ENCODE results near the gene PRLR. TPM values are rescaled to one million over a fixed set of nuclear protein-coding genes. Genes with fewer than 3 reads are reported as not detected.

Gene PRLR
- total RNA-seq, 1 experiment from 2014 or later: not detected

DNA sequence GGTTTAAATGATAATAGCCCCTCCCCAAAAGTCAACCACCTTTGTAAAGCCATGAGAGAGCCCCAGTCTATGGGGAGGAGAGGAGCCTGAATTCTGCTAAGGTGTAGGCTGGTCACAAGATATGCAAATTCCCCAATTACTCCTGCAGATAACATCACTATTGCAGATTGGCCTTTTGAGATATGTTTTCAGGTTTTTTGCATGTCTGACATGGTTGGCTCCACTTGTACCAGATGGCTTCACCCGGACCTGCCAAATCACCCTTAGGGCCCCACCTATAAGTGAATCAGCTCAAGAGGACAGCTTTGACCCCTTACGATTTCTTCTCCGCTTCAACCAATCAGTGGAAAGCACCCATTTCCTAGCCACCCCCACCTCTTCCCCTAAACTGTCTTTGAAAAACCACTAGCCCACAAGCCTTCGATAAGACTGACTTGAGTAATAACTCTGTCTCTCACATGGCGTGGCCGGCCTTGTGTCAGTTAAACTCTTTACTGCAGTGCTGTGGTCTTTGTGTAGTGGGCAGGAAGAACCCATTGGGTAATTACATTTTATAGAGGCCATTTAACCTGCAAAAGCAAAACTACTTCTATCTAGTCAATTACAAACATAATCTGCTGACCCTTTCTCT, 69.7 kb downstream of the PRLR start:
- H3K9me3 ChIP-seq (ENCODE audit: low read length): no peaks in the 10 kb centered on the region
- no peaks in the 10 kb centered on the region for H3K36me3 ChIP-seq (ENCODE audit: insufficient read depth, low read length)
- H3K4me2 ChIP-seq (ENCODE audit: low read depth, low read length, poor library complexity, severe bottlenecking): no peak overlapping the region
- H3K9me2 ChIP-seq (replicated peaks; ENCODE audit: insufficient read depth, low read length): no peaks in the 10 kb centered on the region
- no peak overlapping the region for H2AFZ ChIP-seq (ENCODE audit: low read length)
- H3K9ac ChIP-seq (ENCODE audit: low read length): no peak overlapping the region
- H4K20me1 ChIP-seq (ENCODE audit: insufficient read depth, low read depth, low read length): no peaks in the 10 kb centered on the region
- no peak for DNase-seq
- no peaks in the 10 kb centered on the region for H3K79me2 ChIP-seq (ENCODE audit: low read length)
- no peak overlapping the region for H3K4me3 ChIP-seq (ENCODE audit: low read length)
- no peaks in the 10 kb centered on the region for H3K27me3 ChIP-seq (ENCODE audit: low read length)
- H3K4me1 ChIP-seq (ENCODE audit: low read length): no peaks in the 10 kb centered on the region; the same call in 1 of the 2 replicates
- H3K27ac ChIP-seq (ENCODE audit: low read length): no peak overlapping the region

DNA sequence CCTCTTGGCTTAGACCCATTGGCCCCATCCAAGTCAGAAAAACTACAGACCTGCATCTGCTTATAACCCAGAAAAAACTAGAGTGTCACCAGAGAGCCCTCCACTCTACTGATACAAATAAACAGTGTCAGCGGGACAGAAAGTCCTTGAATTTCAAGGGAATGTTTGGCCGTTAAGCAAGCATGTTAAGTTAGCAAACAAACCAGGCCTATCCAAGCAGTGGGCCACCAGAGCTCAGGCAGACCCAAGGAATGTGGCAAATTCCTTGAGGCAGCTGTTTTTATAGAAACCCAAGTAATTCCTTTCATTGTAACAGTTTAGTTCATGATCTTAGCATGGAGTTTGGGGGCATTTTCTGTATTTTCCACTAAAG, 70.9 kb downstream of the PRLR start:
- Histone ChIP-seq H3K9me2 (replicated peaks; ENCODE audit: insufficient read depth, low read length) (no peaks in the 10 kb centered on the region), H3K36me3 (ENCODE audit: insufficient read depth, low read length) (no peaks in the 10 kb centered on the region), H2AFZ (ENCODE audit: low read length) (no peak overlapping the region), H4K20me1 (ENCODE audit: insufficient read depth, low read depth, low read length) (no peaks in the 10 kb centered on the region), H3K4me1 (ENCODE audit: low read length) (no peaks in the 10 kb centered on the region; the same call in 1 of the 2 replicates), H3K27ac (ENCODE audit: low read length) (no peak overlapping the region), H3K27me3 (ENCODE audit: low read length) (no peaks in the 10 kb centered on the region), H3K9ac (ENCODE audit: low read length) (no peak overlapping the region), H3K4me2 (ENCODE audit: low read depth, low read length, poor library complexity, severe bottlenecking) (no peak overlapping the region), H3K4me3 (ENCODE audit: low read length) (no peak overlapping the region), H3K79me2 (ENCODE audit: low read length) (no peaks in the 10 kb centered on the region), H3K9me3 (ENCODE audit: low read length) (no peaks in the 10 kb centered on the region)
- no peak for DNase-seq

GRCh38 chr5:35158622-35159369, 71.5 kb downstream of the PRLR start:
- Histone ChIP-seq H3K4me2 (ENCODE audit: low read depth, low read length, poor library complexity, severe bottlenecking) (no peak overlapping the region), H4K20me1 (ENCODE audit: insufficient read depth, low read depth, low read length) (no peaks in the 10 kb centered on the region), H3K9ac (ENCODE audit: low read length) (no peak overlapping the region), H3K9me3 (ENCODE audit: low read length) (no peaks in the 10 kb centered on the region), H2AFZ (ENCODE audit: low read length) (no peak overlapping the region), H3K36me3 (ENCODE audit: insufficient read depth, low read length) (no peaks in the 10 kb centered on the region), H3K4me3 (ENCODE audit: low read length) (no peak overlapping the region), H3K4me1 (ENCODE audit: low read length) (no peaks in the 10 kb centered on the region; the same call in 1 of the 2 replicates), H3K9me2 (replicated peaks; ENCODE audit: insufficient read depth, low read length) (no peaks in the 10 kb centered on the region), H3K27ac (ENCODE audit: low read length) (no peak overlapping the region), H3K27me3 (ENCODE audit: low read length) (no peaks in the 10 kb centered on the region), H3K79me2 (ENCODE audit: low read length) (no peaks in the 10 kb centered on the region)
- DNase-seq: no peak

DNA sequence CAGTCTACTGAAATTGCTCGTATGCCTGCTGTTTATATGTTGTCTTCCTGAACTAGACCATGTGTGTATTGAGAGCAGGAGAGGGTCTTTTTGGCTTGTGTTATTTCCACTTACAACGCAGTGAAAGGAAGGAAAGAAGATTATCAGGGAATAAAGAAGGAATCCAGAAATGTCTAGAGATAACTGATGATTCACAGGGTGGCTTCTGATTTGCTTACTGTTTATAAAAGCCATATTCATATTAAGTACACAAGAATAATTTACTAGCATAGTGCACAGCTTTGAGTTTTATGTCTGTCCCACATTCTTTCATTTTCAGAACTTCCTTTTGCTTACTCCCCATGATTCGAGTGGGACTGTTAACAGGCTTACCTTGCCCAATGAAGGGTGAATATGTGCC, 72.1 kb downstream of the PRLR start:
- H2AFZ ChIP-seq (ENCODE audit: low read length): no peak overlapping the region
- no peak overlapping the region for H3K9ac ChIP-seq (ENCODE audit: low read length)
- H3K4me3 ChIP-seq (ENCODE audit: low read length): no peak overlapping the region
- H3K9me2 ChIP-seq (replicated peaks; ENCODE audit: insufficient read depth, low read length): no peaks in the 10 kb centered on the region
- no peaks in the 10 kb centered on the region for H3K9me3 ChIP-seq (ENCODE audit: low read length)
- no peak overlapping the region for H3K4me2 ChIP-seq (ENCODE audit: low read depth, low read length, poor library complexity, severe bottlenecking)
- no peak for DNase-seq
- no peaks in the 10 kb centered on the region for H4K20me1 ChIP-seq (ENCODE audit: insufficient read depth, low read depth, low read length)
- no peaks in the 10 kb centered on the region for H3K27me3 ChIP-seq (ENCODE audit: low read length)
- no peaks in the 10 kb centered on the region for H3K4me1 ChIP-seq (ENCODE audit: low read length)
- H3K79me2 ChIP-seq (ENCODE audit: low read length): no peaks in the 10 kb centered on the region
- no peaks in the 10 kb centered on the region for H3K36me3 ChIP-seq (ENCODE audit: insufficient read depth, low read length)
- H3K27ac ChIP-seq (ENCODE audit: low read length): no peak overlapping the region

DNA sequence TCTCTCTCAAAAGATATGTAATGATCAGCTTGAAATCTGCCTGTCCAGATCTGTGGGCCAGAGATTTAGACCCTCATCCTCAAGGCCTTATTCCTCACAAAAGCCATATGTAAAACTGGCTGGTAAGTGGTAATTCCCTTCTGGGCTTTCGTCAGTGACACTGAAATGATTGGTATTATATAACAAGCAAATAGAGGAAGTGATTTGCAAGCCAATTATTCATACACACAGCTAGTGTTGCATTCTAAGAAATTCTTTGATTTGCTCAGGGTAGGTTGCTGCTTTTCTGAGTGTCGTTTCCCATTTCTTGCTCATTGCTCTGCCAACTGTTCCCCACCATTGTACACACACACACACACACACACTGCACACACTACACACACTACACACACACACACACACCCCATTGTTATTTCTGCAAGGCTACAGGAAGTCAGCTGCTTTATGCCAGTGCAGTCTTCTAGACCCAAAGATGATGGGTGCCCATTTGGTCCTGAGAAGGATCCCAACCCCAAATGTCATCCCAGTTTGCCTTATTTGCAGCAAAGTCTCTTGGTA, 76.8 kb downstream of the PRLR start:
- Histone ChIP-seq H3K36me3 (ENCODE audit: insufficient read depth, low read length) (no peaks in the 10 kb centered on the region), H4K20me1 (ENCODE audit: insufficient read depth, low read depth, low read length) (no peaks in the 10 kb centered on the region), H3K4me2 (ENCODE audit: low read depth, low read length, poor library complexity, severe bottlenecking) (no peak overlapping the region), H3K27ac (ENCODE audit: low read length) (no peak overlapping the region), H3K9me3 (ENCODE audit: low read length) (no peaks in the 10 kb centered on the region), H3K27me3 (ENCODE audit: low read length) (no peaks in the 10 kb centered on the region), H3K4me1 (ENCODE audit: low read length) (no peaks in the 10 kb centered on the region), H3K79me2 (ENCODE audit: low read length) (no peaks in the 10 kb centered on the region), H3K9ac (ENCODE audit: low read length) (no peak overlapping the region), H3K9me2 (replicated peaks; ENCODE audit: insufficient read depth, low read length) (no peaks in the 10 kb centered on the region), H3K4me3 (ENCODE audit: low read length) (no peak overlapping the region), H2AFZ (ENCODE audit: low read length) (no peak overlapping the region)
- peak; percentile 47 for DNase-seq

DNA sequence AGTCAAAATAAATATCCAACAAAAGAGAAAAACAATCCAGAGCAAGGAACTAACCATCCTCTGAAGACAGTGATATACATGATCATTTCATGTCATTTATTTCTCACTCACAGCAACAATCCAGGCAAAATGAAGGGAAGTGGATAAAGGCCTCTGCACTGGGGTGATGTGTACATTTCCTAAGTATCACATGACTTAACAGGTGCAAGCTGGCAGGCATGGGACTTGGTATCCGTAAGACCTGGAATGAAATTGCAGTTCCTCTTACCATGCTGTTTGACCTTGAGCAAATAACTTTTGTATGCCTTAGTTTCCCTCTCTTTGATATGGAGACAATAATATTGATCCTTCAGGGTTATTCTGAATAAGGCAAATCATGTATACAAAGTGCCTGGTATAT, 77.6 kb downstream of the PRLR start:
- H3K9me2 ChIP-seq (replicated peaks; ENCODE audit: insufficient read depth, low read length): no peaks in the 10 kb centered on the region
- H3K4me2 ChIP-seq (ENCODE audit: low read depth, low read length, poor library complexity, severe bottlenecking): no peak overlapping the region
- no peak overlapping the region for H3K4me3 ChIP-seq (ENCODE audit: low read length)

DNA sequence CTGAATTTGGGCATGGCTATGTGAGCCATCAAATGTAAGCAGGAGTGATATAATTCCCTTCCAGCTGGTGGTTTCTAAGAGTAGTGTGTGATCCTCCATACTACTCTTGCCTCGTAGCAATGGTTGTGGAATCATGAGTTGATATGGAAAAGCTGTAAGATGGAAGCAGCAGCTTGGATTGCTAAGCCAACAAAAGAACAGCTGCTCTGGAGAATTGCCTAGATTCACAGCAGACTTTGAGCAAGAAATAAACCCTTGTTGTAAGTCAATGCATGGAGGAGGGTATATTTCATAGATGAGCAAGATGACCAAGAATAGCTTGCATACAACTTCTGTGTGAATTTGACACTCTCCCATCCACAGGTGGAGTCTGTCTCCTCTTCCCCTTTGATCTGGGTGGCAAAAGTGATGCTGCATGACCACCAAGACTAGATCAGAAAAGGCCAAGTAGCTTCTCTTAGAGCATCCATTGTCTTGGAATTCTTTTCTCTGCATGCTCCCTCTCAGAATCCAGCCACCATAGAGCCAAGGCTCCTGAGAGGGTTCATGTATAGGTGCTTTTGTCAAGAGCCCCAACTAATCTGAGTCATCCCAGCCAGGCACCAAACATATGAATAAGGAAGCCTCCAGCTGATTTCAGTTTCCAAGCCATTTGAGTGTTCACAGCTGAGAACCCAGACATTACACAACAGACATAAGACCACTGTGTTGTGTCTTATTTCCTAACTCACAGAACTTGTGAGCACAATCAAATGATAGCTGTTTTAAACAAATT, 79.0 kb downstream of the PRLR start:
- H4K20me1 ChIP-seq (ENCODE audit: insufficient read depth, low read depth, low read length): no peaks in the 10 kb centered on the region
- no peaks in the 10 kb centered on the region for H3K36me3 ChIP-seq (ENCODE audit: insufficient read depth, low read length)
- H3K9me2 ChIP-seq (replicated peaks; ENCODE audit: insufficient read depth, low read length): no peaks in the 10 kb centered on the region
- H3K79me2 ChIP-seq (ENCODE audit: low read length): no peaks in the 10 kb centered on the region
- H3K4me3 ChIP-seq (ENCODE audit: low read length): no peak overlapping the region
- no peaks in the 10 kb centered on the region for H3K9me3 ChIP-seq (ENCODE audit: low read length)
- no peaks in the 10 kb centered on the region for H3K27me3 ChIP-seq (ENCODE audit: low read length)
- no peak overlapping the region for H2AFZ ChIP-seq (ENCODE audit: low read length)
- H3K4me2 ChIP-seq (ENCODE audit: low read depth, low read length, poor library complexity, severe bottlenecking): no peak overlapping the region
- H3K9ac ChIP-seq (ENCODE audit: low read length): no peak overlapping the region
- DNase-seq: no peak
- H3K27ac ChIP-seq (ENCODE audit: low read length): no peak overlapping the region
- no peaks in the 10 kb centered on the region for H3K4me1 ChIP-seq (ENCODE audit: low read length)

More for the DNA sequence above, 77.6 kb downstream of the PRLR start:
- DNase-seq: no peak
- no peak overlapping the region for H3K9ac ChIP-seq (ENCODE audit: low read length)
- no peaks in the 10 kb centered on the region for H3K36me3 ChIP-seq (ENCODE audit: insufficient read depth, low read length)
- no peak overlapping the region for H2AFZ ChIP-seq (ENCODE audit: low read length)
- H3K79me2 ChIP-seq (ENCODE audit: low read length): no peaks in the 10 kb centered on the region
- H3K4me1 ChIP-seq (ENCODE audit: low read length): no peaks in the 10 kb centered on the region
- no peaks in the 10 kb centered on the region for H3K27me3 ChIP-seq (ENCODE audit: low read length)
- H4K20me1 ChIP-seq (ENCODE audit: insufficient read depth, low read depth, low read length): no peaks in the 10 kb centered on the region
- no peaks in the 10 kb centered on the region for H3K9me3 ChIP-seq (ENCODE audit: low read length)
- no peak overlapping the region for H3K27ac ChIP-seq (ENCODE audit: low read length)

- Histone ChIP-seq H3K9ac (ENCODE audit: low read length) (no peak overlapping the region), H3K4me1 (ENCODE audit: low read length) (no peaks in the 10 kb centered on the region), H3K9me3 (ENCODE audit: low read length) (no peaks in the 10 kb centered on the region), H3K4me2 (ENCODE audit: low read depth, low read length, poor library complexity, severe bottlenecking) (no peak overlapping the region), H3K9me2 (replicated peaks; ENCODE audit: insufficient read depth, low read length) (no peaks in the 10 kb centered on the region), H3K79me2 (ENCODE audit: low read length) (no peaks in the 10 kb centered on the region), H3K27me3 (ENCODE audit: low read length) (no peaks in the 10 kb centered on the region), H3K36me3 (ENCODE audit: insufficient read depth, low read length) (no peaks in the 10 kb centered on the region), H3K27ac (ENCODE audit: low read length) (no peak overlapping the region), H2AFZ (ENCODE audit: low read length) (no peak overlapping the region), H4K20me1 (ENCODE audit: insufficient read depth, low read depth, low read length) (no peaks in the 10 kb centered on the region), H3K4me3 (ENCODE audit: low read length) (no peak overlapping the region)
- no peak for DNase-seq
These were observed 81.2 kb downstream of the PRLR start for GRCh38 chr5:35149041-35149440.

All from Karpas-422 (cell line).